Astrocyte (in vitro differentiated cells and primary cell): ENCODE measurements around the gene TUBB4B. TPM values are rescaled to one million over a fixed set of nuclear protein-coding genes. Genes with fewer than 3 reads are reported as not detected.

ENCODE experiments used
- DNase-seq: peaks from one replicate; pipeline ENCODE4 v3.0.0-alpha.2; 2010; ENCODE audit warnings: low read depth
- FAIRE-seq: peaks from 2 replicates; lab custom pipeline; 2011; peaks lifted over from hg19 to GRCh38; lab: Jason Lieb, UNC
- H2AFZ ChIP-seq: 2 replicates; pipeline ENCODE4 v1.6.0; 2012; ENCODE audit warnings: low read depth, low read length, inconsistent platforms
- H3K27ac ChIP-seq: 2 replicates; pipeline ENCODE4 v1.5.1; 2011; ENCODE audit warnings: low read depth, low read length, inconsistent platforms
- H3K27me3 ChIP-seq: 2 replicates; pipeline ENCODE4 v1.6.0; 2011; ENCODE audit warnings: low read length, inconsistent platforms; ENCODE audit not compliant: insufficient read depth
- H3K36me3 ChIP-seq: 2 replicates; pipeline ENCODE4 v1.5.1; 2011; ENCODE audit warnings: low read length, inconsistent platforms; ENCODE audit not compliant: insufficient read depth
- H3K4me1 ChIP-seq: 2 replicates; pipeline ENCODE4 v1.5.1; 2011; ENCODE audit warnings: low read length, inconsistent platforms; ENCODE audit not compliant: insufficient read depth
- H3K4me2 ChIP-seq: 2 replicates; pipeline ENCODE4 v1.6.0; 2012; ENCODE audit warnings: low read length, inconsistent platforms
- H3K4me3 ChIP-seq: 2 replicates; pipeline ENCODE4 v1.5.1; 2011; ENCODE audit warnings: low read depth, mild to moderate bottlenecking, low read length, inconsistent platforms; ENCODE audit not compliant: insufficient read depth
- H3K79me2 ChIP-seq: 2 replicates; pipeline ENCODE4 v1.6.0; 2012; ENCODE audit warnings: mild to moderate bottlenecking, low read length, inconsistent platforms; ENCODE audit not compliant: insufficient read depth
- H3K9ac ChIP-seq: 2 replicates; pipeline ENCODE4 v1.6.0; 2012; ENCODE audit warnings: mild to moderate bottlenecking, low read length, inconsistent platforms
- H3K9me3 ChIP-seq: 2 replicates; pipeline ENCODE4 v1.5.1; 2012; ENCODE audit warnings: low read depth, mild to moderate bottlenecking, low read length, inconsistent platforms; ENCODE audit not compliant: insufficient read depth
- H4K20me1 ChIP-seq: 2 replicates; pipeline ENCODE4 v1.6.0; 2012; ENCODE audit warnings: low read length, inconsistent platforms; ENCODE audit not compliant: insufficient read depth
- H3K27ac Mint-ChIP-seq: one replicate; pipeline ENCODE4 v1.8.0; 2021; ENCODE audit warnings: mild to moderate bottlenecking, mixed read lengths; ENCODE audit not compliant: unreplicated experiment
- H3K27me3 Mint-ChIP-seq: one replicate; pipeline ENCODE4 v1.8.0; 2021; ENCODE audit warnings: low read depth, mixed read lengths; ENCODE audit not compliant: unreplicated experiment
- H3K36me3 Mint-ChIP-seq: one replicate; pipeline ENCODE4 v1.8.0; 2021; ENCODE audit warnings: low read depth, mixed read lengths; ENCODE audit not compliant: unreplicated experiment
- H3K4me1 Mint-ChIP-seq: one replicate; pipeline ENCODE4 v1.8.0; 2021; ENCODE audit warnings: low read depth, mixed read lengths; ENCODE audit not compliant: unreplicated experiment
- H3K4me3 Mint-ChIP-seq: one replicate; pipeline ENCODE4 v1.8.0; 2021; ENCODE audit warnings: mild to moderate bottlenecking, moderate library complexity, mixed read lengths; ENCODE audit not compliant: unreplicated experiment
- H3K9me3 Mint-ChIP-seq: one replicate; pipeline ENCODE4 v1.8.0; 2021; ENCODE audit warnings: mild to moderate bottlenecking, mixed read lengths; ENCODE audit not compliant: unreplicated experiment
- EZH2 ChIP-seq: IDR thresholded peaks from 2 replicates; pipeline ENCODE4 v1.6.1; 2012; ENCODE audit warnings: mild to moderate bottlenecking, low read length, inconsistent platforms; ENCODE audit not compliant: insufficient read depth
- total RNA-seq: library from RNA; stranded (reverse); gene quantifications from 2 replicates; pipeline ENCODE4 v1.2.1, GENCODE V29; 2021
- TF ChIP-seq, protein P1 (sequence below): IDR thresholded peaks from 2 replicates; pipeline ENCODE4 v1.5.1; 2011; ENCODE audit warnings: low read depth, mild to moderate bottlenecking, inconsistent platforms, low read length, moderate library complexity; ENCODE audit not compliant: insufficient read depth

The TUBB4B gene
- total RNA-seq, 1 donor from 2014 or later: 218 TPM

DNA sequence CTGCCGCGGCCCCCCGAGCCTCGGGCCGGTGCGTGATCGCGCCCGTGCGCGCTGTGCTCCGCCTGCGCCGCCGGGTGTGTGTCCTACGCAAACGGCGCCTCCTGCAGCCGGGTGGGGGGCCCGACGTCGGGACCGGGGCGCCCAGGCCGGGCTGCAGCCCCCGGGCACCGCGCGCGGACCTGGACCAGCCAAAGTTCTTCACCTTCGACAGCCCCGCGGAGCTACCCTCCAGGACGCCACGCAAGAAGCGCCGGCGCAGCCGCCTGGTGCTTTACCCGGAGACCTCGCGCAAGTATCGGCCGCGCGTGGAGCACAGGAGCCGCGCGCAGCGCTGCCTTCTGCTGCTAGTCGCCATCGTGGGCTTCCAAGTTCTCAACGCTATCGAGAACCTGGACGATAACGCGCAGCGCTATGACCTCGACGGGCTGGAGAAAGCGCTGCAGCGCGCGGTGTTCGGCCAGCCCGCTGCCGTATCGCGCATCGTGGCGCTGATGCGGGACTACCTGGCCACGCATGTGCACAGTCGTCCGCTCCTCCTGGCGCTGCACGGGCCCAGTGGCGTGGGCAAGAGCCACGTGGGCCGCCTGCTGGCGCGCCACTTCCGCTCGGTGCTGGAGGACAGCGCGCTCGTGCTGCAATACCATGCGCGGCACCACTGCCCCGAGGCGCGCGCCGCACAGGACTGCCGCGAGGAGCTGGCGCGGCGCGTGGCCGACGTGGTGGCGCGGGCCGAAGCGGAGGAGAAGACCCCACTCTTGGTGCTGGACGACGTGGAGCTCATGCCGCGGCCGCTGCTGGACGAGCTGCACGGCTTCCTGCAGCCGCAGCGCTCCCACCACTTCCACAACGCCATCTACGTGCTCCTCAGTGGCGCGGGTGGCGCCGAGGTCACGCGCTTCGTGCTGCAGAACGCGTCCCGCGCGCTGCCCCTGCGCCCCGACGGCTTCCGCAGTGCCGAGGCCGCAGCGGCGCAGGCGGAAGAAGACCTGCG, 37.9 kb downstream of the TUBB4B start:
- Histone ChIP-seq H3K4me1 (peaks cover 32% of the 10 kb centered on the region), H3K27ac (no peak overlapping the region), H3K4me3 (peak overlapping the region; percentile 42), H3K36me3 (no peaks in the 10 kb centered on the region), H3K9me3 (no peaks in the 10 kb centered on the region), H3K79me2 (peaks cover 28% of the 10 kb centered on the region), H3K4me2 (peak overlapping the region; percentile 93), H3K9ac (peak overlapping the region; percentile 74), H3K27me3 (no peaks in the 10 kb centered on the region), H4K20me1 (peaks cover 47% of the 10 kb centered on the region), H2AFZ (no peak overlapping the region)
- peaks cover 3% of the 10 kb centered on the region for H3K36me3 Mint-ChIP-seq
- no peak for FAIRE-seq
- H3K4me3 Mint-ChIP-seq: no peak overlapping the region
- no peaks in the 10 kb centered on the region for H3K27me3 Mint-ChIP-seq
- TF ChIP-seq EZH2: no peak
- TF ChIP-seq, protein P1, sequence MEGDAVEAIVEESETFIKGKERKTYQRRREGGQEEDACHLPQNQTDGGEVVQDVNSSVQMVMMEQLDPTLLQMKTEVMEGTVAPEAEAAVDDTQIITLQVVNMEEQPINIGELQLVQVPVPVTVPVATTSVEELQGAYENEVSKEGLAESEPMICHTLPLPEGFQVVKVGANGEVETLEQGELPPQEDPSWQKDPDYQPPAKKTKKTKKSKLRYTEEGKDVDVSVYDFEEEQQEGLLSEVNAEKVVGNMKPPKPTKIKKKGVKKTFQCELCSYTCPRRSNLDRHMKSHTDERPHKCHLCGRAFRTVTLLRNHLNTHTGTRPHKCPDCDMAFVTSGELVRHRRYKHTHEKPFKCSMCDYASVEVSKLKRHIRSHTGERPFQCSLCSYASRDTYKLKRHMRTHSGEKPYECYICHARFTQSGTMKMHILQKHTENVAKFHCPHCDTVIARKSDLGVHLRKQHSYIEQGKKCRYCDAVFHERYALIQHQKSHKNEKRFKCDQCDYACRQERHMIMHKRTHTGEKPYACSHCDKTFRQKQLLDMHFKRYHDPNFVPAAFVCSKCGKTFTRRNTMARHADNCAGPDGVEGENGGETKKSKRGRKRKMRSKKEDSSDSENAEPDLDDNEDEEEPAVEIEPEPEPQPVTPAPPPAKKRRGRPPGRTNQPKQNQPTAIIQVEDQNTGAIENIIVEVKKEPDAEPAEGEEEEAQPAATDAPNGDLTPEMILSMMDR: no peak
- no peaks in the 10 kb centered on the region for H3K9me3 Mint-ChIP-seq
- H3K4me1 Mint-ChIP-seq: no peaks in the 10 kb centered on the region
- H3K27ac Mint-ChIP-seq: no peak overlapping the region
- DNase-seq: no peak

GRCh38 chr9:137279741-137280473, 38.8 kb downstream of the TUBB4B start:
- Mint-ChIP-seq H3K4me3 (peak overlapping the region; percentile 40), H3K27me3 (no peaks in the 10 kb centered on the region), H3K36me3 (peaks cover 3% of the 10 kb centered on the region), H3K27ac (no peak overlapping the region), H3K9me3 (no peaks in the 10 kb centered on the region), H3K4me1 (no peaks in the 10 kb centered on the region)
- TF ChIP-seq EZH2: no peak
- TF ChIP-seq, protein P1: no peak
- Histone ChIP-seq H3K36me3 (no peaks in the 10 kb centered on the region), H3K9ac (no peak overlapping the region), H2AFZ (no peak overlapping the region), H3K79me2 (peaks cover 28% of the 10 kb centered on the region), H4K20me1 (peaks cover 41% of the 10 kb centered on the region), H3K4me3 (no peak overlapping the region), H3K27ac (no peak overlapping the region), H3K27me3 (no peaks in the 10 kb centered on the region), H3K4me2 (peak overlapping the region; percentile 76), H3K4me1 (peaks cover 32% of the 10 kb centered on the region), H3K9me3 (no peaks in the 10 kb centered on the region)
- DNase-seq (no peak), FAIRE-seq (no peak)
